Lower leg skin (tissue), 4 donors: ENCODE data around the gene PLA2G7. TPM values are rescaled to one million over a fixed set of nuclear protein-coding genes. Genes with fewer than 3 reads are reported as not detected.

Source experiments
- DNase-seq, 2 donors: peaks; one replicate each; pipeline ENCODE4 v3.0.0-alpha.2; 2019; ENCODE audit warnings: low spot score in 2 of 2
- H3K4me3 ChIP-seq: fragments of 200-600 bp; sonication (generic); 2 replicates; pipeline ENCODE4 v1.5.1; 2017; ENCODE audit warnings: mild to moderate bottlenecking, low read depth; ENCODE audit not compliant: poor library complexity, severe bottlenecking
- CTCF ChIP-seq, 3 donors: fragments of 450-650 bp; IDR thresholded peaks; one replicate each; pipeline ENCODE4 v1.5.1; 2016; ENCODE audit warnings: antibody characterized with exemption in 3 of 3, mild to moderate bottlenecking in 3 of 3, moderate library complexity in 2 of 3
- POLR2A ChIP-seq, 2 donors: fragments of 450-650 bp; IDR thresholded peaks; one replicate each; pipeline ENCODE4 v1.6.1; 2016 to 2017; ENCODE audit warnings: antibody characterized with exemption in 2 of 2, mild to moderate bottlenecking in 1 of 2, moderate library complexity in 1 of 2
- WGBS, 2 donors: methylation state at CpG; one replicate each; pipeline ENCODE4 v1.1.5; 2018; 5-methylcytosine and 5-hydroxymethylcytosine counted together
- intact Hi-C: fragments of 100-400 bp; cut with DNase I; formaldehyde crosslinking; loops from one replicate; pipeline ENCODE4 v1.15.0; 2023; ENCODE audit warnings: low total_unique reads
- total RNA-seq, 4 donors: library from RNA; depleted of rRNA; stranded (reverse); fragments of >200 nt; gene quantifications; one replicate each; pipeline ENCODE4 v1.1.0, GENCODE V29; 2016

Gene PLA2G7
- total RNA-seq, 4 donors from 2014 or later = 0.61 to 7.1 (median 2.0) TPM

- intact Hi-C loops = no loop called here
- H3K4me3 ChIP-seq = no peak overlapping the region
- no peak for DNase-seq
- WGBS, 2 donors = 83 to 90% methylated on average over 1 of the region's 1 CpG
- no peak for TF ChIP-seq CTCF (IDR thresholded peaks at IDR 0.05)
- no peak for TF ChIP-seq POLR2A (IDR thresholded peaks at IDR 0.05)
Measured at GRCh38 chr6:46743425-46744158, 8.4 kb upstream of the PLA2G7 start.

DNA sequence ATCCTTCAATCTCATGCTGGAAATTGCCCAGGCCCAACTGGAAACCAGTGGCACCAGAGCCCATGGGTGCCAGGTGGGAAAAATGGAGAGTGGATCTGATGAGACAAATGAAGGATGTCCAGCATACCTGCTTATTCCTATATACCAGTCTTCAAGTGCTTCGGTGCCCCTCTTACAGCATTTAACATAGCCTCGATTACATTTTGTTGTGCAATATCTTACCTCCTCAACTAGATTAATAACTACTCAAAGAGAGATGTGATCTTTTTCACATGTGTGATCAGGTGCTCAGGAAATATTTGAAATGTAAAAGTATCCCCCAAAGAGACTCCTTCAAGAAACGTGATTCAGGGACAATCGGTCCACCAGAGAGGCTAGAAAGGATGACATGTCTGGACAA lies 6.7 kb upstream of the PLA2G7 start:
- TF ChIP-seq CTCF (IDR thresholded peaks at IDR 0.05) = no peak
- no peak for TF ChIP-seq POLR2A (IDR thresholded peaks at IDR 0.05)
- no peak for DNase-seq
- intact Hi-C loops = no loop called here
- H3K4me3 ChIP-seq = no peak overlapping the region
- WGBS, 2 donors = 89 to 92% methylated on average over 4 of the region's 4 CpGs

DNA sequence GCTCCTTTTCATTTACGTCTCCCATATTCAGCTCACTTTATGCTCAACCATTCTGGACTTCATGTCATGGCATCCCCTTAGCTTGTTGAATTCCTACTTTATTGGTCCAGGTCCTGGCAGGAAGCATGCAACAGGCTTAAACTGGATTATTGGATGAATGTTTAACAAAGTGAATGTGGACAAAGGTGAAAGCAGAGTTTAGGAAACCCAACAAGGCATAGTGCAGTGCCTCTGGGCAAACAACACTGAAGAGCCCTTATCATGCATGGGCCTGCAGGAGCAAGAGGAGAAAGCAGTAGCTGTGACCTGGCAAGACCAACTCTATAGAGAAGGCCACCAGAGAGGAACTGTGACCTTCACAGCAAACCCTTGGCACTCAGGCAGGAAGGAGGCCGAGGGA lies 6.3 kb upstream of the PLA2G7 start:
- no peak overlapping the region for H3K4me3 ChIP-seq
- whole genome bisulfite sequencing, 2 donors = 90 to 95% methylated on average over 2 of the region's 2 CpGs
- TF ChIP-seq POLR2A (IDR thresholded peaks at IDR 0.05) = no peak
- TF ChIP-seq CTCF (IDR thresholded peaks at IDR 0.05) = no peak
- no peak for DNase-seq
- intact Hi-C loops = no loop called here

GRCh38 chr6:46736906-46737305 lies 1.7 kb upstream of the PLA2G7 start:
- no peak for TF ChIP-seq CTCF (IDR thresholded peaks at IDR 0.05)
- no peak for TF ChIP-seq POLR2A (IDR thresholded peaks at IDR 0.05)
- no peak overlapping the region for H3K4me3 ChIP-seq
- DNase-seq = no peak
- intact Hi-C loops = no loop called here

GRCh38 chr6:46735720-46736031 lies 501 bp upstream of the PLA2G7 start:
- DNase-seq = no peak
- peak overlapping the region; percentile 34 for H3K4me3 ChIP-seq
- TF ChIP-seq CTCF (IDR thresholded peaks at IDR 0.05) (no peak), POLR2A (IDR thresholded peaks at IDR 0.05) (no peak)
- WGBS, 2 donors = 20% methylated on average over 8 of the region's 8 CpGs
- intact Hi-C loops = no loop called here

DNA sequence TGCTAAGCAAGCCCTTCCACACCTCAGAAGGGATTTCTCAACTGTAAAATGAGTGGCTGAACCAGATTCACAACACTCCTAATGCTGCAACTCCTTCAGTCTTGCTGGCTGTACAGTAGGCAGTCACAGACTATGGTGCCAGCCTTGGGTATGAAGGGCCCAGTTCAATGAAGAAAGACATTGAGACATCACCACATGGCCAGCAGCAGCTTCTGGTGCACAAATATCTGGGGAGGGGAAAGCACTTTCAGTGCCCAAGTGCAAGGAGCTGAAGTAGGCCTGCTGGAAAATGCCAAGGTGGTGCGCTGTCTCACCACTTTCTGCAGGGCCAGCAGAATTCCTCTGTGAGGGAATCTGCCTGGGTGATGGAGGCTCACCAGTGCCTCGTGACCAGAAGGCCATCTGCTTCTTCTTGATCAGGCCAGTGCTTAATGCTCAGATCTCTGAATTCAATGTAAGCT lies 1.8 kb downstream of the PLA2G7 start:
- no peak for TF ChIP-seq CTCF (IDR thresholded peaks at IDR 0.05)
- no peak for TF ChIP-seq POLR2A (IDR thresholded peaks at IDR 0.05)
- no peak for DNase-seq
- intact Hi-C loops = no loop called here
- 86 to 88% methylated on average over 2 of the region's 2 CpGs for WGBS, 2 donors
- H3K4me3 ChIP-seq = no peak overlapping the region
